Suprapubic skin (tissue), 4 donors: ENCODE data around the gene POLR1A. TPM values are rescaled to one million over a fixed set of nuclear protein-coding genes. Genes with fewer than 3 reads are reported as not detected.

ENCODE experiments used
- DNase-seq, 2 donors: peaks; one replicate each; pipeline ENCODE4 v3.0.0-alpha.2; 2019; ENCODE audit warnings: low spot score in 2 of 2
- H3K27ac ChIP-seq: fragments of 200-600 bp; sonication (generic); one replicate; pipeline ENCODE4 v1.5.1; 2019
- H3K27me3 ChIP-seq: fragments of 200-600 bp; sonication (generic); one replicate; pipeline ENCODE4 v1.5.1; 2019
- H3K36me3 ChIP-seq: fragments of 200-600 bp; sonication (generic); one replicate; pipeline ENCODE4 v1.5.1; 2019
- H3K4me1 ChIP-seq: fragments of 200-600 bp; sonication (generic); one replicate; pipeline ENCODE4 v1.5.1; 2019
- H3K4me3 ChIP-seq: fragments of 200-600 bp; sonication (generic); one replicate; pipeline ENCODE4 v1.5.1; 2019; ENCODE audit warnings: mild to moderate bottlenecking
- H3K9me3 ChIP-seq: fragments of 200-600 bp; sonication (generic); one replicate; pipeline ENCODE4 v1.5.1; 2019
- CTCF ChIP-seq, 2 donors: fragments of 200-600 bp in 1 of 2; fragments of 450-650 bp in 1 of 2; sonication (generic) in 1 of 2; IDR thresholded peaks; one replicate each; pipeline ENCODE4 v1.5.1; 2016 to 2019; ENCODE audit warnings: antibody characterized with exemption in 2 of 2, mild to moderate bottlenecking in 1 of 2, moderate library complexity in 1 of 2
- EP300 ChIP-seq: sonication (generic); formaldehyde crosslinking; IDR thresholded peaks from one replicate; pipeline ENCODE4 v1.6.1; 2017; ENCODE audit warnings: antibody characterized with exemption
- POLR2A ChIP-seq, 2 donors: fragments of 450-650 bp; IDR thresholded peaks; one replicate each; pipeline ENCODE4 v1.6.1; 2017; ENCODE audit warnings: antibody characterized with exemption in 2 of 2, mild to moderate bottlenecking in 2 of 2, moderate library complexity in 2 of 2
- POLR2AphosphoS5 ChIP-seq, 3 donors: sonication (generic); formaldehyde crosslinking; IDR thresholded peaks; one replicate each; pipeline ENCODE4 v1.6.1; 2017; ENCODE audit warnings: antibody characterized with exemption in 3 of 3
- WGBS: methylation state at CpG from one replicate; pipeline ENCODE4 v1.1.5; 2018; 5-methylcytosine and 5-hydroxymethylcytosine counted together
- total RNA-seq, 4 donors: library from RNA; depleted of rRNA; stranded (reverse); fragments of >200 nt; gene quantifications; one replicate each; pipeline ENCODE4 v1.1.0, GENCODE V29; 2016

POLR1A gene
- total RNA-seq, 4 donors from 2014 or later, result 20.2 to 24.3 (median 21.2) TPM

- Histone ChIP-seq H3K27ac (no peak overlapping the region), H3K36me3 (peaks cover 52% of the 10 kb centered on the region)
- WGBS, result 97% methylated on average over 7 of the region's 7 CpGs
Measured at GRCh38 chr2:86025229-86025820, 80.4 kb downstream of the POLR1A start.

GRCh38 chr2:86023366-86023712 lies 82.3 kb downstream of the POLR1A start:
- DNase-seq, result peak in 1 of 2 donors; percentile 27
- WGBS, result 93% methylated on average over 2 of the region's 2 CpGs
- H3K9me3 ChIP-seq, result no peaks in the 10 kb centered on the region

More at GRCh38 chr2:86025229-86025820, 80.4 kb downstream of the POLR1A start:
- no peak for TF ChIP-seq POLR2AphosphoS5 (IDR thresholded peaks at IDR 0.05)
- TF ChIP-seq POLR2A (IDR thresholded peaks at IDR 0.05), result no peak
- TF ChIP-seq EP300, result no peak
- no peak for TF ChIP-seq CTCF (IDR thresholded peaks at IDR 0.05)
- peak in 1 of 2 donors; percentile 51 for DNase-seq
- Histone ChIP-seq H3K27me3 (no peaks in the 10 kb centered on the region), H3K4me3 (no peak overlapping the region), H3K9me3 (no peaks in the 10 kb centered on the region), H3K4me1 (peaks cover 22% of the 10 kb centered on the region)

GRCh38 chr2:86022661-86023365 lies 82.9 kb downstream of the POLR1A start:
- DNase-seq, result peak in 1 of 2 donors; percentile 44
- TF ChIP-seq POLR2A (IDR thresholded peaks at IDR 0.05) (no peak), POLR2AphosphoS5 (IDR thresholded peaks at IDR 0.05) (no peak), CTCF (IDR thresholded peaks at IDR 0.05) (no peak), EP300 (no peak)
- WGBS, result 90% methylated on average over 13 of the region's 13 CpGs
- Histone ChIP-seq H3K9me3 (no peaks in the 10 kb centered on the region), H3K4me1 (peaks cover 18% of the 10 kb centered on the region), H3K36me3 (peaks cover 27% of the 10 kb centered on the region), H3K27ac (no peak overlapping the region), H3K27me3 (no peaks in the 10 kb centered on the region), H3K4me3 (no peak overlapping the region)

More at GRCh38 chr2:86023366-86023712, 82.3 kb downstream of the POLR1A start:
- Histone ChIP-seq H3K27me3 (no peaks in the 10 kb centered on the region), H3K4me1 (peaks cover 21% of the 10 kb centered on the region), H3K4me3 (no peak overlapping the region), H3K36me3 (peaks cover 32% of the 10 kb centered on the region), H3K27ac (no peak overlapping the region)
- TF ChIP-seq POLR2A (IDR thresholded peaks at IDR 0.05), result no peak
- TF ChIP-seq EP300, result no peak
- TF ChIP-seq CTCF (IDR thresholded peaks at IDR 0.05), result no peak

GRCh38 chr2:86021396-86022378 lies 84.0 kb downstream of the POLR1A start:
- no peaks in the 10 kb centered on the region for H3K9me3 ChIP-seq
- TF ChIP-seq POLR2A (IDR thresholded peaks at IDR 0.05) (no peak), POLR2AphosphoS5 (IDR thresholded peaks at IDR 0.05) (no peak), EP300 (no peak), CTCF (IDR thresholded peaks at IDR 0.05) (no peak)
- DNase-seq, result peak; percentile 36 to 41
- H3K4me3 ChIP-seq, result no peak overlapping the region
- peaks cover 16% of the 10 kb centered on the region for H3K4me1 ChIP-seq
- WGBS, result 84% methylated on average over 11 of the region's 12 CpGs
- peaks cover 16% of the 10 kb centered on the region for H3K36me3 ChIP-seq
- H3K27ac ChIP-seq, result no peak overlapping the region
- no peaks in the 10 kb centered on the region for H3K27me3 ChIP-seq
